ENCODE results near the gene TRAF3IP3.
"Not testable (repeated sequence)": the region's sequence is repeated elsewhere in the genome, so short reads cannot be mapped to it uniquely, and the experiment has no call there.

The TRAF3IP3 gene

GRCh38 chr1:209768354-209768774, 12.5 kb downstream of the TRAF3IP3 start:
- DNase-seq (ENCODE audit: low read depth in 2 of 2), result peak; percentile 81 to 83

DNA sequence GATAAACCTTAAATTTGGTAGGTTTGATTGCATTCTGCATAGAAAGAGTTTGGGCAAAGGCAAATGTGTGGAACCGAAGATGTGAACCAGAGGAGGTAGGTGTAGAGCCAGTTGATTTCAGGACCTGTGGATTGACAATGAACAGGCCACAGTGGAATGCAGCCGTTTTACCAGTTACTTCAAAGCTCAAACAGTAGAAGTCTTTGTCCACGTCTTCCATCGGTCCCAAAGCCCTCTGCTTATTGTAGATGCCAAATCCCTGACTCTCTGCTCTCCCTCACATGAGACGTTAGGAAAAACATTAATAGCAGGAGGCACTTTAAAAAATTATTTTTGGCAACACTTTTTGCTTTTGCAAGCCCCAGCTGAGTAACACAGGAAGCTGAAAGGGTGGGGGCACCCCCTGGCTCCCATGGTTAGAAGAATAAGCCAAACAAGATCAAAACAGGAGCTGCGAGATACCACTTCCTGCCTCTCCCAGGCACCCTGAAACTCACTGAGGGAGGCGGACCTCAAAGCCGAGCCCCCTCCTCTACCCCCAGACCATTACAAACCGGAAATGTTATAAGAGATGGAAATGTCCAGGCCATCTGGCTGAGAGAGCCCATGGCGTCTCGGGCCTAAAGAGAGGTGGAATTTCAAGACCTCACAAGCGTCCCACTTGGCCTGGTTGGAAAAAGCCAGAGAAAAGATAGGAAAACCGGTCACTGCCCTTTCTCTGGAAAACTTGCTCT, 13.5 kb downstream of the TRAF3IP3 start:
- peak; percentile 71 for DNase-seq (ENCODE audit: low read depth in 2 of 2)

- no peak for DNase-seq (ENCODE audit: low read depth in 2 of 2)
These were observed 14.1 kb downstream of the TRAF3IP3 start for GRCh38 chr1:209769971-209770370.

- DNase-seq (ENCODE audit: low read depth in 2 of 2), result no peak
These were observed 15.0 kb downstream of the TRAF3IP3 start for GRCh38 chr1:209770636-209771415.

- DNase-seq (ENCODE audit: low read depth in 2 of 2), result no peak
These were observed 16.3 kb downstream of the TRAF3IP3 start for GRCh38 chr1:209772126-209772525.

DNA sequence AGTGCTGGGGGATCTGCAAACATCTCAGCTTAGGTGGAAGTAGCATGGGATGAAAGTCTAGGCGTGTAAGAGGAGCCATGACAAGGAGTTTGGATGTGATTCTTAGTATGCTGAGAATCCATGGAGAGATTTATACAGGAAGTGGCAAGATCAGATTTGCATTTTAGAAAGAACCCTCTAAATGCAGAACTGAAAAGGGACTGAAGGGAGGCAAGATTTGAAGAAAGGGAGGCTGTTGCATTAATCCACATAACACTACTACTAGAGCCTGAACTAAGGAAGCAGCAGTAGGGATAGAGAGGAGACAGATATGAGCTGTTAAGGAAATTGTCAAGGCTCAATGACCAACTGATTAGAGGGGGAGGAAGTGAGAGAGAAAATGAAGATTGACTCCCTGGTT, 18.7 kb downstream of the TRAF3IP3 start:
- no peak for DNase-seq (ENCODE audit: low read depth in 2 of 2)

- DNase-seq (ENCODE audit: low read depth in 2 of 2), result no peak
These were observed 19.8 kb downstream of the TRAF3IP3 start for GRCh38 chr1:209775678-209776077.

DNA sequence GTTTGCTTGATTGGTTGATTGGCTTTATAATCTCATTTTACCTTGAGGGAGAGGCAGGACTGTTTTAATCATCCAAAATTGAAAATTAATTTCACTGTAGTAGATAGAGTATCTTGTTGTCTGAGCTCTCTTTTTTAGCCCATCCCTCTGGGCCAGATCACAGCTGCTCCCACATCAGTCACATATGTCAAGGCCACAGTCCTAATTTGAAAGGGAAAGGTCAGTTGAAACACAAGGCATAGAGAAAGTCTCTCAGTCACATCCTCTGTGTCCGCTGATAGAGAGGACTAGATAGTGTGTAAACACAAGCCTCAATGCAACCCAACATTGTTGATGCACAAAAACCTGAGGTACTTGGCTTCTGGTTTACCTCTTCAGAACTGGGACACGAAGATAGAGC, 21.7 kb downstream of the TRAF3IP3 start:
- DNase-seq (ENCODE audit: low read depth in 2 of 2), result no peak

- no peak for DNase-seq (ENCODE audit: low read depth in 2 of 2)
These were observed 22.2 kb downstream of the TRAF3IP3 start for GRCh38 chr1:209778102-209778501.

DNA sequence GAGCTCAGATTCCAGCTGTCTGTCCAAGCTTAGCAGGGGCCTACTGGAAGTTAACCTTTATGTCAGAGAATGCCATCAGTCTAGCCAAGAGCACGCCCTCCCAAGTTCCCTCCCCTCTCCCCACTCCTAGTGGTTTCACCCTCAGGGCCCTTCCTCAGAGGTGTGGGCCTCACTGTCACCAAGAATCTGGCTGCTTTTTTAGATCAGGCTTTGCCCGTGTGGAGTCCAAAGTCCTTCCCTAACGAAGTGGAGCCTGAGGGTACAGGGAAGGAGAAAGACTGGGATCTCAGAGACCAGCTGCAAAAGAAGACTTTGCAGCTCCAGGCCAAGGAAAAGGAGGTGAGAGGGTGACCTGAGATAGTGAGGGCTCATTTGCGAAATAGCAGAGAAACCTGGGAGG, 24.4 kb downstream of the TRAF3IP3 start:
- DNase-seq (ENCODE audit: low read depth in 2 of 2), result no peak

- no peak for DNase-seq (ENCODE audit: low read depth in 2 of 2)
These were observed 27.5 kb downstream of the TRAF3IP3 start for GRCh38 chr1:209783386-209783785.

GRCh38 chr1:209784265-209785169, 28.7 kb downstream of the TRAF3IP3 start, which contains the start of gene C1orf74:
Gene C1orf74 (minus strand): TSS chr1:209784559. CDS start chr1:209783634, 925 bp downstream.
- DNase-seq (ENCODE audit: low read depth in 2 of 2), result peak; percentile 98 to 99

DNA sequence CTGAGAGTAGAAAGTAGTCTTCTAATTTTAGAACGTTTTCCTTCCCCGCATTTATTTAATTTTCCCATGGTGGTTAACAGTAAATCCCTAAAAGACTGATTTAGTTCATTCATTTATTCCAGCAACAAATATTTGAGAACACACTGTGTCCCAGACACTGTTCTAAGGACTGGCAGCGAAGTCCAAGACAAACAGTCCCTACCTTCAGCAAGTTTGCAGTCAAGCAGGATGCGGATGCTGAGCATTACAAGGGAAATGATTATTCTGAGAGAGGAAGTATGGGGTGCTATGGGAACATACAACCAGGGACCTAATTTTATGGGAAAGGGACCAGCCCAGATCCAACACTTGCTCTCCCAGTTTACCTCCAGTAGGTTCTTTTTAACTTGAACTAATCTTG, 29.7 kb downstream of the TRAF3IP3 start:
- no peak for DNase-seq (ENCODE audit: low read depth in 2 of 2)

- DNase-seq (ENCODE audit: low read depth in 2 of 2), result no peak
These were observed 30.3 kb downstream of the TRAF3IP3 start for GRCh38 chr1:209786146-209786545.

GRCh38 chr1:209787551-209787950, 31.7 kb downstream of the TRAF3IP3 start:
- no peak for DNase-seq (ENCODE audit: low read depth in 2 of 2)

DNA sequence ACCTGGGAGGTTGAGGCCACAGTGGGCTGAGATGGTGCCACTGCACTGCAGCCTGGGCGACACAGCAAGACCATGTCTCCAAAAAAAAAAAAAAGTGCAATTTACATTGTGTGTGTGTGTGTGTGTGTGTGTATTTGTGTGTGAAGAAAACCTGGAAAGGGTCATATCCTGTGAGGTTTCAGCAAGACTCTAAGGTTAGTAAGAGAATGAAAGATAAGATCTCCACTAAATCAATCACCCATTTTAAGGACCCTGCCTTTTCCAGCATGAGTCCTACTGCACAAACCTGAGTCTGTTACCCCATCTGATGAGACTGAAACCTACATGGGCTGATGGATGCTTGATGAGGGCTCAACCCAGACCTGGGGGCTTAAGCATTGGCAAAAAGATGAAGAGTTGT, 33.4 kb downstream of the TRAF3IP3 start:
- DNase-seq (ENCODE audit: low read depth in 2 of 2), result no peak

- no peak for DNase-seq (ENCODE audit: low read depth in 2 of 2)
These were observed 34.7 kb downstream of the TRAF3IP3 start for GRCh38 chr1:209790286-209791193.

DNA sequence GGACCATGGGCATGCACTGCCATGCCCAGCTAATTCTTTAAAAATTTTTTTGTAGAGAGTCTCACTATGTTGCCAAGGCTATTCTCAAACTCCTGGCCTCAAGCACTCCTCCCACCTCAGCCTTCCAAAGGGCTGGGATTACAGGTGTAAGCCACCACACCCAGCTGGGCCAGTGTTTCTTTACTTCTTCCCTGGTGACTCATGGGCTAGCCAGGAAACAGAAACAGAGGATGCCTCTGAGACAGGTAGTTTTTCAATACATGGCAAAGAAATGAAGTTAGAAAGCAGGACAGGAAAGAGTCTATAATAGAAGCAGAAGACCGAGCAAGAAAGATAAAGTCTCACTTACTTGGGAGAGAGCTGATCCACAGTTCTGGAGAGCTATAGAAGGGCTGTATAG, 36.1 kb downstream of the TRAF3IP3 start:
- no peak for DNase-seq (ENCODE audit: low read depth in 2 of 2)

DNA sequence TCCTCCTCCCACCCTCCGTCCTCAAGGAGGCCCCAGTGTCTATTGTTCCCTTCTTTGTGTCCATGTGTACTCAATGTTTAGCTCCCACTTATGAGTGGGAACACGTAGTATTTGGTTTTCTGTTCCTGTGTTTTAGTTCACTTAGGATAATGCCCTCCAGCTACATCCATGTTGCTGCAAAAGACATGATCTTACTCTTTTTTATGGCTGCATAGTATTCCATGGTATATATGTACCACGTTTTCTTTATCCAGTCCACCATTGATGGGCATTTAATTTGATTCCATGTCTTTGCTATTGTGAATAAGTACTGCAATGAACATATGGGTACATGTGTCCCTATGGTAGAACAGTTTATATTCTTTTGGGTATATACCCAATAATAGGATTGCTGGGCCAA, 37.9 kb downstream of the TRAF3IP3 start:
- not testable (repeated sequence) for DNase-seq (ENCODE audit: low read depth in 2 of 2)

GRCh38 chr1:209797978-209798639, 42.3 kb downstream of the TRAF3IP3 start:
- DNase-seq (ENCODE audit: low read depth in 2 of 2), result no peak

Data from stimulated activated CD4-positive, alpha-beta T cell treated with anti-CD3 and anti-CD28 coated beads, Interleukin-15, amount 100 ng/mL, for 48 hours (primary cell).